GM12891 (cell line): ENCODE measurements around the gene SPATC1L.

ENCODE experiments used
- POLR2AphosphoS5 ChIP-seq: IDR thresholded peaks from 2 replicates; pipeline ENCODE4 v1.6.1; 2011; ENCODE audit warnings: low read depth, low read length, control low read depth
- SPI1 ChIP-seq: IDR thresholded peaks from 2 replicates; pipeline ENCODE4 v1.6.1; 2011; ENCODE audit warnings: low read depth, low read length, control low read depth

GRCh38 chr21:46196733-46197132, 12.5 kb upstream of the SPATC1L start:
- TF ChIP-seq SPI1: no peak
- TF ChIP-seq POLR2AphosphoS5: no peak
